ENCODE data around the gene SDR9C7.
"Not testable (repeated sequence)": the region's sequence is repeated elsewhere in the genome, so short reads cannot be mapped to it uniquely, and the experiment has no call there.

The SDR9C7 gene

DNA sequence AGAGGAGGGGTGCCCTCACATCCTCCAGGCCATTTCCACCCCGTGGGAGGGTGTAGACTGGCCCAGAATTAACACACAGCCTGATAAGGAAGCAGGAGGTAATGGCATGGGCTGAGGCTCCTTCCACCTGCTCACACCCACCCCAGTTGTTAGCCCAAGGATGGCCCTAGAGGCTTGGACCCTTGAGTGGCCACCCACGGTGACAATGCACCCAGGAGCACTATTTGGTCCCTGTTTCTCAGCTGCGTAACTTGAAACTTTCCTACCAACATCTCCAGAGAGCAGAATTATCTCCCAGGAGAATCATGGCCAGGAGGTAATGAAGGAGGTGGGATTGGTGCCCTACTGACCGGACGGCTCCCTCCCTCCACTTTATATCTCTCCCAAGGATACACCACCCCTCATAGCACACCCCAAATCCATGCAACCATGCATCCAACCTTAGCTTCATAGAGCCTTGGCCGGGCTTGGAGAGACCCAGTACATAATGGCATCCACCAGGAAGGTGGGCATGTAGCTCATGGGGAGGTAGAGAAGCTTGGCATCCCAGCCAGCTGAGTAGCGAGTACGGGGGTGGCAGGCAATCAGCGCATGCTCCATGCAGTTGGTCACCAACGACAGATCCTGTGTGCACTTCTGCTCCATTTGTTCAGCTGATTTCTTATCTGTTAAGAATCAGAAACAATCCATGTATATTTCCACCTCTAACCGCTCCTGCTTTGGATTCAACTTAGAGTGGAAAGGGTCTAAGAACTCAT is 17.6 kb upstream of the SDR9C7 start:
- no peak for DNase-seq

DNA sequence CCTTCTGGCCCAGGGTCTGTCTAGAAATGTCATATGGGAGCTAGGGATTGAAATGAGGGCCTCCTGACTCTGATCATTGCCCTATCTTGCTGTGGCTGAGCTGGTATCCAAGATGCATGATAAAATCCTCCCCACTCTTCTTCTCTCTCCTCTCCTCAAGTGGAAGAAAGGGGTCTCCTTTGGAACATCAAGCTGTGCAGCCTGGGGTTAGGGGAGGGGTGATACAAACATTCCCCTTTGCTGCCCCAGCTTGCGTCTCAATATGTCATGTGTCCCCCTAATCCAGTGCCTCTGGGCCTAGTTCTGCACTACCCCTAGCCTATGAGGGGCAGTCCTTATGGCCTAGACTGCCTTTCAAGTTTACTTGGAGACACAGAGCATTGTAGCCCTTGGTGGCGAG is 14.7 kb upstream of the SDR9C7 start:
- no peak for DNase-seq

DNA sequence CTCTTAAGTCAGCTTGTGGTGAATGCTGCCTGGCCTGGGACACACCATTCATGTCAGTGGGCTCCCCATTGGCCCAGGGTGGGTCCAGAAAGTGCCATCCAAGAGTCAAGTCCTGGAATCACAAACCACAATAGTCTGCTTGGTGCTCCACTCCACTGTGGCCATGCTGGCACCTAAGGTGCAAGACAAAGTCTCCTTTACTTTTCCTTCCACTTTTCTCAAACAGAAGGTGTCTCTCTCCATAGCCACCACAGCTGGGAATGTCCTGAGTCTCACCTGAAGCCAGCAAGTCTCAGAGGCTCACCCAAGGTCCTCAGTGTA is 14.2 kb upstream of the SDR9C7 start:
- no peak for DNase-seq

DNA sequence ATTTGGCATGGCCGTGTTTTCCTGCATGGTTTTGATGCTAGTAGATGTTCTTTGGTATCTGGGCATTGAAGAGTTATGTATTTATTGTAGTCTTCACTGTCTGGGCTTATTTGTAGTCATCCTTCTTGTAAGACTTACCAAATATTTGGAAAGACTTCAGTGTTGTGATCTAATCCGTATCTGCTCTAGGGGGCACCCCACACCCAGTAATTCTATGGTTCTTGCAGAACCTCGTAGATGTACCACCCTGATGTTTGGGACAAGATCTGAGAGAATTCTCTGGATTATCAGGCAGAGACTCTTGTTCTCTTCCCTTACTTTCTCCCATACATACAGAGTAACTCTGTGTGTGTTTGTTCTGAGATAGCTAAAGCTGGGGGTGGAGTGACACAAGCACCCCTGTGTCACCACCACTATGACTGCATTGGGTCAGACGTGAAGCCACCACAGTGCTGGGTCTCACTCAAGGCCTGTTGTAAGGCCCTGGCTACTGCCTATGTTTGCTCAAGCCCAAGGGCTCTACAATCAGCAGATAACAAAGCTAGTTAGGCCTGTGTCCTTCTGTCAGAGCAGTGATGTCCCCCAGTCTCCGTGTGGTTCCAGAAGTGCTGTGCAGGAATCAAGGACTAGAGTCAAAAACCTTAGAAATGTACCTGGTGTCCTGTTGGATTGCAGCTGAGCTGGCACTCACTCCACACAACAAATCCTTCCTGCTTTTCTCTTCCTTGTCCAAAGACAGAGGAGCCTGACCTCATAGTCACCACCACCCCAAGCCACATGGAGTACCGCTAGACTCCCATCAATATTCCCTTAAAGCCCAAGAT is 13.6 kb upstream of the SDR9C7 start:
- DNase-seq: peak; percentile 18

DNA sequence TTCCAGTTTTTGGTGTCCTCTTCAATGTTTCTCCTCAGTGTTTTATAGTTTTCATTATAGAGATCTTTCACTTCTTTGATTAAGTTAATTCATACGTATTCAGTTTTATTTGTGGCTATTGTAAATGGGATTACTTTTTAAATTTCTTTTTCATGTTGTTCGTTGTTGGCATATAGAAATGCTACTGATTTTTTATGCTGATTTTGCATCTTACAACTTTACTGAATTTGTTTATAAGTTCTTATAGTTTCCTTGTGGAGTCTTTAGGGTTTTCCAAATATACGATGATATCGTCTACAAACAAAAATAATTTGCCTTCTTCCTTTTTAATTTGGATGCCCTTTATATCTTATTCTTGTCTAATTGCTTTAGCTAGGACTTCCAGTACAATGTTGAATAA is 9.7 kb upstream of the SDR9C7 start:
- DNase-seq: no peak

DNA sequence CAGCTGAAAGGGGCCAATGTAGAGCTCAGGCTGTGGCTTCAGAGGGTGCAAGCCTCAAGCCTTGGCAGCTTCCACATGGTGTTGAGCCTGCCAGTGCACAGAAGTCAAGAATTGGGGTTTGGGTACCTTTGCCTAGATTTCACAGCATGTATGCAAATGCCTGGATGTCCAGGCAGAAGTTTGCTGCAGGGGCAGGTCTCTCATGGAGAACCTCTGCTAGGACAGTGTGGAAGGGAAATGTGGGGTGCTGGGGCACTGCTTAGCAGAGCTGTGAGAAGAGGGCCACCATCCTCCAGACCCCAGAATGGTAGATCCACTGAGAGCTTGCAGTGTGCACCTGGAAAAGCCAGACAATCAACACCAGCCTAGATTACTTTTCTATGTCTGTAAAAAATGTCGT is 9.2 kb upstream of the SDR9C7 start:
- not testable (repeated sequence) for DNase-seq

DNA sequence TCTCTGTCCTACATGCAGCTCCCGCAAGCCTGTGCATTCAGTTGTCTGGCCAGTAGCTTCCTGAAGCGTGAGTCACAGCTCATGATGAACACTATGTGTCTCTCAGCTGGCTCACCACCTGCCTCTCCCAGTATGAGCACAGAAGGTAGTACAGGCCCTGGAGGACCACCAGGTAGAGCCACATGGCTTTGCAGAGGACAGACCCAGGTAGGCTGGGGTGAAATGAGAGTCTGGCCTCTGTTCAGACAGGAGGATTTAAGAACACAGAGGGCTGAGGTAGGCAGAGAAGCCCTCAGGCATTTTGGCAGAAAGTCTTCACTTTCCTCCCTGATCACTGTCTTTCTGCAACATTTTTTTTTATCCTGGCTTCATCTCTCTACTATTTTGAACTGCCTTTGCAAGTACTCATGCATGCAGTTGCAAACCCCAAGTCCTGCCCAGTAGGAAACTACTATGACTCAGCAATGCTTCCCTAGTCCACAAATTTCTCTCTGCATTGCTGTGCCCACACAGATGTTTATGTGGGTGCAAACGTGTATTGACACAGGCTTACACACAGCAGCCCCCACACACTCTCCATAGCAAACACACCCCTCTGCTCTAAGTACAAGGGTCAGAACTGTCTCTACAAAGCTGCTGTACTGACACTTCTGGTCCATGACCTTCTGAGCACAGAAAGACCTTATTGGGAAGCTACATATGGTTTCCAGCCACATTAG is 7.2 kb upstream of the SDR9C7 start:
- DNase-seq: peak; percentile 56

DNA sequence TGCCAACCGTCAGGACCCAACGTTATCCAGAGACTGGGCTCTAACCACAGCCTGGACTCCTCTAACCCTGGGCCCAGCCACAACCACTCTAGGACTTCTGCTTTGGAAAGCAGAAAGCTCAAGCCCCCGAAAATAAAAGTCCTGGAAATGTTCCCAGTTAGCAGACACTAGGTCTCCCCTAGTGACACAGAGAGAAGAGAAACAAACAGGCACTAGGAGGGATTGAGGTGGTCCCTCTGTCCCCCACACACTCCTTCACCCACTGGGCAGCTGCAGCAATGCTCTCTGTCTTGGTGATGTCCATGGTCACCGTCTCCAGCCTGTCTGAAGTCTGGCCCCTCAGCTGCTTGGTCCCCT is 6.7 kb upstream of the SDR9C7 start:
- DNase-seq: not testable (repeated sequence)

DNA sequence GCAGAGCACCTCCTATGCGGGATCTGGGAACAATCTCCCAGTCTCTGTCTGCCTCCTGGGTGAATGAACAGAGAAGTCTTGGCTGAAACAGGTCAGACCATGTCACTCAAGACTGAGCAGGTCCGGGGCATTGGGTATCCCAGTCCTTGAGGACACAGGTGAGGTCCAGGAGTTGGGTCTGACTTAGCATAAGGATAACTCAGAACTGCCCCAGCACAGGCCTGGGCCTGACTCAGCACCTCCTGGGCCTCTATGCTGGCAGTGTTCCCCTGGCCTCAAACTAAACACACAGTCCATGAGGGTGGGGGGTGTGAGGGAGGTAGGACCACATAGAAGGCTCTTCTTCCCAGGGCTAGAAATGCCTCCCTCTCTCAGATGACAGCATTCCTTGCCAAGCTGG is 1.5 kb upstream of the SDR9C7 start:
- no peak for DNase-seq

DNA sequence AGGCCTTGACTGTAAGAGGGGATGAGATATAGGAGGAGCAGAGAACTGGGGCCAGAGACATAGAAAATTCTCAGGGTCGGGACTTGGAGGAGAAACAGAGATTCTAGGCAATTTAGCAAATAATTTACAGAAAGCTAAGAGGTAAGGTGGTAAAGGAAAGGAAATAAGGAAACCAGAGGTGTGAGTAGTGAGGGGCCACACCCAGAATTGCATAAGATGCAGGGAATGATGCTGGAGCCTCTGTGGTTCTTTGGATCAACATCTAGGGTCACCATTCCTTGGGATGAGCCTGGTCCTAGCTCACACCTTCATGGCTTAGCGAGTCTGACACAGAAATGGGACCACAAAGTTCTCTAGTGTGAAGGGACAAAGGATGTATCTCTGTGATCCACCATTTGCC is 949 bp upstream of the SDR9C7 start:
- DNase-seq: no peak

DNA sequence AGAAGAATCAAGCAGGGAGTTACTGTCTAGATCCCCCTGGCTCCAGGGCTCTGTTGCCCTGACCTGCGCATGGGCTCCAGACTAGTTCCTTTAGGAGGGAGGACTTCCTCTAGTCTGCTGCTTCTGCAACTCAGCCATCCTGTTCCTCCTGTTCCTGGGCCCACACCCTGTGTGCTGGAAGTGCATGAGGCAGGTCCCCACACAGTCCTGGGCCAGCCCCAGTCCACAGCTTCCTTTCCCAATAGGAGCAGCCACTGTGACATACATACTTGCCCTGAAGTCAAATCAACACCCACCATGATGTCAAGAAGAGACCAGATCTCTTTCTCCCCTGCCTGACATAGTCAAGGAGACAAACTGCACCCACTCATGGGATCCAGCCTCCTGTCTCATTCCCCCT is 1.3 kb downstream of the SDR9C7 start:
- no peak for DNase-seq

DNA sequence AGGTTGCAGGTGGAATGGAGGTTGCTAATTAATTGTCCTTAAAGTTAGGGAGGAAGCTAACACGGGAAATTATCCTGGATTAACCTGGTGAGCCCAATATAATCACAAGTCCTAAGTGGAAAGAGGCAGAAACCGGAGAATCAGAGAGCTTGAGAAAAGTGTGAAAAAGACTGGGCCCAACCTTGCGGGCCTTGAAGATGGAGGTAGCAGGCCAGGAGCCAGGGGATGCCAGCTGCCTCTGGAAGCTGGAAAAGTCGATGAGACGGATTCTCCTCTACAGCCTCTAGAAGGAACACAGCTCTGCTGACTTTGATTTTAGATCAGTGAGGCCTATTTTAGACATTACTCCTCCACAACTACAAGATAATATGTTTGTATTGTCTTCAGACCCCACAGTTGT is 2.1 kb downstream of the SDR9C7 start:
- DNase-seq: no peak

DNA sequence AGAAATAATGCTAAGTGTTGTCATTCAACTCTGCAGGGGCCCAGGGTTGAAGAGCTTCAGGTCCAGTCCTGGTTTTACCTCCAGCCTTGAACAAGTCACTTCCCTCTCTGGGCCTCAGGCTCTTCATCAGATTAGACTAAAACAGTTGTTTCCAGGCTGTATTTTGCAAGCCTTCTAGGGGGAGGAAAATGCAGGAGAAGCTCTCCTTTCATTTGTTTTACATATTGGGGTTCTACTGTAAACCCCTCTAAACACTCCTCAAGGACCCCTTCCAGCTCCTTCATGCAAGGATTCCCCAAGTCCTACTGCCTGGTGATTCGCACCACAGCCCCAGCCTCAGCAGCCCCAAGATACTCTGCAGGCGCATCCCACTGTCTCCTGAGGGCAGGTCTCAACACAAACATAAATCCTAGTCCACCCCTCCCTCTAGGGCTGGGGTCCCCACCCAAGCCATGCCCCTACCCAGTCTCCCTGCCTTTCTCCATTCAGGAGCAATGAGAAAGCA is 2.7 kb downstream of the SDR9C7 start:
- DNase-seq: peak; percentile 45

DNA sequence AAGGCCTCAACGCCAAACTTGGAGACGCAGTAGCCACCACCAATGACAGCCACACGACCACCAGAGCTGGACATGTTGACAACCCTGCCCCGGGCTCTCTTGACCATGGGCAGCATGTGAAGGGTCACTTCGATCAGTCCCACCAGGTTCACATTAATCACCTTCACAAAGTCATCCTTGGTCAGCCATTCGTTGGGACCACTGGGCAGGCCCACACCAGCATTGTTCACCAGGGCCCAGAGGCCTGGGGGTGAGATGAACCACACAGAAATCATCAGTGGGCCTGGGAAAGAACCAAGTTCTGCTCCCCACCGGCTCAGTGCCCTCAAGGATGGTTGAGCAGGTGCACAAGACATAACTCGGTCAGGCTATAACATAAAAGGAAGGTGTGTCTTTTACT is 4.0 kb downstream of the SDR9C7 start:
- no peak for DNase-seq

DNA sequence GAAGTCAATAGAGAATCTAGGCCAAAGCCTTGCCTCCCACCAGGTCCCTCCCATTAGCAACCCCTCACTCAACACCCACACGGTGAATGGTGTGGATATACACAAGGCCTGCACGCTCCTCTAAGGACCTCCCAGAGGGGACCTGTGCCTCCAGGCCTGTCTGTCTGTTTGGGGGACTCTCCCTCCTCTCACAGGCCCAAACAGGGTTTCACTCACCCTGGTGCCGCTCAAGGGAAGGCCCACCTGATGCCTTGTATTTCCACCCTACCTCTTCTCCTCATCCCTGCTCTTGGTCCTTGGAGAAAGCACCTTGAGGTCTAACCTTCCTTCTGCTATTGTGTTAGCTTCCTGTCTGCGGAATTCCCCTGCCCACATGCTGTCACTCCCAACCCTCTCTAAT is 4.4 kb downstream of the SDR9C7 start:
- DNase-seq: no peak

DNA sequence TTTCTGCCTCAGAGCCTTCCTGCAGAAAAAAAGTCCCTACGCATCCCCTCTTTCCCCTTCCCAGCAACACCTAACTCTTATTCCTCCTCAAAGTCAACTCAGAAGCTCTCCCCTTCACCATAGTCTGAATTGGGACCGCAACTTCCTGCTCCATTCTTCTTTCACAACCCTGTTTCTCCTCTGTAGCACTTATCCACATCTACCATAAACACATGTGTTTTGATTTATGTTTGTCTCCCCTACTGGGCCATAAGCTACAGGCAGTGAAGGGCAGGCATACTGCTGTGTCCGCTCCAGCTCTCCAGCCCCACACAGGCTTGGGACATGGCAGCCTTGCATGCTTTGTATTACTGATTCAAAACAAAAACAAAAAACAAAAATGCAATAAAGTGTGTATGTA is 5.9 kb downstream of the SDR9C7 start:
- DNase-seq: no peak

DNA sequence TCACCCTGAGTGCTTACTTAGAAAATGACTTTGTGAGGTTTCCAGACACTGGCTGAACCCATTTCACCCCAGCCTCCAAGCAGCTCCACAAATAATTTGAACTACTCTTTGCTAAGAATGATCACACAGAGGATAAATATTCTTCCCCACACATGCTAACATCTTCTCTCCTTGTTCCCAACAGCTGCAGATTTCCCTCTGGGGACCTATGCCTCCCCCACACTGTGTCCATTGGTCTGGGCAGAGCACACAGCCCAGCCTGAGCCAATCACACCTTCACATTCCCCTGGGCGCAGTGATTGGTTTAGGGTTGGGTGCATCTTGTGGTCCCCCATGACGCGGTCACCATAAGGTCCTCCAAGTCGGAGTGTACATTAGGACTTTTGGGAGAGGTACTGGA is 6.9 kb downstream of the SDR9C7 start:
- DNase-seq: no peak

DNA sequence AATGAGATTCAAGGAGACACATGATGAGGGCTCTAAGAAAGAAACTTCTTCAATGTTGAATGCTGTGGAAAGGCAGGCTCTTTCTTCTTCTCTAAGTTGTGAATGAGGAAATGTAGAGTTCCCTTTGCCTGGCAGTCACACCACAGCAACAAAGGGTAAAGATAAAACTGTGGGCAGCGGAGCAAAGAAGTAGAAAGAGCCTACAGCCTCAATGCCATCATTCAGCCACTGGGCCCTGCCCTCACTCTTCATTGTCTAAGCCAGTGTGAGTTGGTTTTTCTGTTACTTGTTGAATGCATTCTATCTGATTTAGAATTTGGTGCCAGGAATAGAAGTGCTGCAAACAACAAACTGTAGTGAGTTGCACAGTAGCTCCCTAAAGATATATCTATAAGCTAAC is 12.2 kb downstream of the SDR9C7 start:
- DNase-seq: no peak

DNA sequence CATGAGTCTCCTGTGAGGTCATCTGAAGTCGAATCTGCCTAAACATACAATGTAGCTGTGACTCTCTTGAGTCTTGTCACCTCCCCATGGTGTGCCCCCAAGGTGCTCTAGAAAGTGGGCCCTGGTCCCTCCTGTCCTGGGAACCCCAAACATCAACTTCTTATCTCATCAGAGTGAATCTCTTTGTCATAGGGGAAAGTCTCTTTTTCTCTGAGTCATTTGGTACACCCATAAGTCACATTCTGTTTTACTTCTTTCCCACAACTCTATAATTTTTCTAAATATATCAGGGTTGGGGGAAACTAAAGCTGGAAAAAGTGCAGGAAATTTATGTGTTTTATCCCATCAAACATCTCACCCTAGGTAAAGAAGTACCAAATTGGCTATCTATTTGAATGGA is 12.9 kb downstream of the SDR9C7 start:
- DNase-seq: no peak

DNA sequence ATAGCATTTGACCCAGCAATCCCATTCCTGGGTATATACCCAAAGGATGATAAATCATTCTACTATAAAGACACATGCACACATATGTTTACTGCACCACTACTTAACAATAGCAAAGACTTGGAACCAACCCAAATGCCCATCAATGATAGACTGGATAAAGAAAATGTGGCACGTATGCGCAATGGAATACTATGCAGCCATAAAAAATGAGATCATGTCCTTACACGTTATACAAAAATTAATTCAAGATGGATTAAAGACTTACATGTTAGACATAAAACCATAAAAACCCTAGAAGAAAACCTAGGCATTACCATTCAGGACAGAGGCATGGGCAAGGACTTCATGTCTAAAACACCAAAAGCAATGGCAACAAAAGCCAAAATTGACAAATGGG is 16.1 kb downstream of the SDR9C7 start:
- not testable (repeated sequence) for DNase-seq

DNA sequence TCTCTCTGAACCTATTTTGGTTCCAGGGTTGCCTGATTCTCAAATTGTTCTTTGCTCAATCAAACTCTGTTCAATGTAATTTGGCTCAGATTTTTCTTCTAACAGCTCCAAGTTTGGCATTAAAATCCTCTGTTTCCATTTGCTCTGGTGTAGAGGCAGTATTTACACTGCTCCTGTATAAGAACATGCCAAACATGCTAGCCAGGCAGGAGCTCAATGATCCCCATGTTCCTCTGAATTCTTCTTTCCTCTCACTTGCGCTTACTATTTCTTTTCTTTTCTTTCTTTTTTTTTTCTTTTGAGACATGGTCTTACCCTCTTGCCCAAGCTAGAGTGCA is 17.2 kb downstream of the SDR9C7 start:
- no peak for DNase-seq

DNA sequence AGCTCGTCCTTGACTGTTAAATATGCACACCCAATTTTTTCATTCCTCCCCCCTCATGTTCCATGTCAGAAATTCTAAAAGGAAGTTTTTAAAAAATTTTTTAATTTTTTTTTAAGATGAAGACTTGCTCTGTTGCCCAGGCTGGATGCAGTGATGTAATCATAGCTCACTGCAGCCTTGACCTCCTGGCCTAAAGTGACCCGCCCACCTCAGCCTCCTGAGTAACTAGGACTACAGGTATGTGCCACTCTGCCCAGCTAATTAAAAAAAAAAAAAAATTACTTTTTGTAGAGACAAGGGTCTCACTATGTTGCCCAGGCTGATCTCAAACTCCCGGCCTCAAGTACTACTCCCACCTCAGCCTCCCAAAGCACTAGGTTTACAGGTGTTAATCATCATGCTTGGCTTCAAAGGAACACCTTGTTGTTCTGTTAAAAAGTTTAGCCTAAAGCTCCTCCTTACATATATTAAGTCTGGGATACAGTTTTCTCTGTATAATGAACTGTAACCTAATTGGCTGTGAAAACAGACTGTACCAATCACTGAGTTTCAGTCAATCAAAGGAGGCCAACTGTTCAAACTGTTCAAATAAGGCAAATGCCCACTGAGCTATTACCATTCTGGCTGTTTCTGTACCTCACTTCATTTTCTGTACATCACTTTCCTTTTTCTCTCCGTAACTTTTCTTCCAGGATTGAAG is 17.8 kb downstream of the SDR9C7 start:
- no peak for DNase-seq

DNA sequence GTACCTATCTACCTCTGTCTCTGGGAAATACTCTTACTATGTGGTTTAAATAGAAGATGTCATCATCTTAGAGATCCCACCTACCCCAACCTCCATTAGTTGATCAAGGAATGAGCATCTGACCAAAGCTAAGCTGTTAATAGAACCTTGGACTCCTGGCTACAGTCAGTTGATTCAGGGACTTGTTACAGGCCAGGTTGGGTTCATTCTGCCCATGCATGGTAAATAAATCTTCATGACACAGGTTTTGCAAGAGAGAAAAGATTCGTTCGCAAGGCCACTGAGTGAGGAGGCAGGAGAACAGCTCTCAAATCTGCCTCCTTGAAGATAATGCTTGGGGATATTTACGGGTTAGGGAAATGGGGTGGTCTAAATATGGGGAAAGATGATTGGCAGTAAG is 19.5 kb downstream of the SDR9C7 start:
- no peak for DNase-seq
